Inferior parietal cortex (tissue), 1 donor: ENCODE data around the gene PAQR9.

Experiments
- DNase-seq: peaks from one replicate; pipeline ENCODE4 v3.0.0-alpha.2; 2016; ENCODE audit errors: extremely low spot score

The PAQR9 gene

GRCh38 chr3:142915636-142916035 is 47.8 kb downstream of the PAQR9 start:
- DNase-seq: no peak

- no peak for DNase-seq
Observed at GRCh38 chr3:142914286-142914811, 49.1 kb downstream of the PAQR9 start.

GRCh38 chr3:142913432-142913831 is 50.0 kb downstream of the PAQR9 start:
- DNase-seq: no peak

- no peak for DNase-seq
Observed at GRCh38 chr3:142912402-142913172, 50.9 kb downstream of the PAQR9 start.
